RWPE2 (cell line): Measurements from ENCODE around the gene IL31RA.

Experiments
- ATAC-seq: fragments of 200-7000 bp; cut with Tn5 transposase; 3 replicates; pipeline ENCODE4 v1.9.1; 2021; ENCODE audit warnings: low read depth
- DNase-seq: peaks from one replicate; pipeline ENCODE4 v3.0.0-alpha.2; 2020; ENCODE audit warnings: low spot score
- H3K27ac ChIP-seq: fragments of 450-650 bp; 2 replicates; pipeline ENCODE4 v1.5.1; 2017; ENCODE audit warnings: mild to moderate bottlenecking; ENCODE audit not compliant: poor library complexity, severe bottlenecking
- H3K27me3 ChIP-seq: fragments of 250-450 bp; sonication (Bioruptor Pico); 2 replicates; pipeline ENCODE4 v1.5.1; 2021; ENCODE audit warnings: mild to moderate bottlenecking, moderate library complexity; ENCODE audit not compliant: insufficient read depth, poor library complexity, severe bottlenecking
- H3K36me3 ChIP-seq: fragments of 250-450 bp; sonication (Bioruptor Pico); 2 replicates; pipeline ENCODE4 v1.5.1; 2020; ENCODE audit warnings: low read depth, mild to moderate bottlenecking, moderate library complexity
- H3K4me1 ChIP-seq: fragments of 250-450 bp; sonication (Bioruptor Pico); 2 replicates; pipeline ENCODE4 v1.5.1; 2021; ENCODE audit warnings: mild to moderate bottlenecking, moderate library complexity; ENCODE audit not compliant: insufficient read depth, poor library complexity, severe bottlenecking
- H3K4me3 ChIP-seq: fragments of 250-450 bp; sonication (Bioruptor Pico); 2 replicates; pipeline ENCODE4 v1.5.1; 2021; ENCODE audit warnings: mild to moderate bottlenecking, moderate library complexity; ENCODE audit not compliant: severe bottlenecking
- H3K9me3 ChIP-seq: fragments of 250-450 bp; sonication (Bioruptor Pico); 2 replicates; pipeline ENCODE4 v1.5.1; 2021; ENCODE audit warnings: mild to moderate bottlenecking, moderate library complexity; ENCODE audit not compliant: severe bottlenecking
- TF ChIP-seq, protein P1 (sequence below): fragments of 450-650 bp; IDR thresholded peaks from one replicate; pipeline ENCODE4 v1.5.1; 2017; ENCODE audit warnings: mild to moderate bottlenecking, moderate library complexity; ENCODE audit not compliant: poor library complexity, severe bottlenecking

IL31RA gene

GRCh38 chr5:55897905-55898304, 46.7 kb downstream of the IL31RA start:
- no peaks in the 10 kb centered on the region for H3K36me3 ChIP-seq
- ATAC-seq = no peak

DNA sequence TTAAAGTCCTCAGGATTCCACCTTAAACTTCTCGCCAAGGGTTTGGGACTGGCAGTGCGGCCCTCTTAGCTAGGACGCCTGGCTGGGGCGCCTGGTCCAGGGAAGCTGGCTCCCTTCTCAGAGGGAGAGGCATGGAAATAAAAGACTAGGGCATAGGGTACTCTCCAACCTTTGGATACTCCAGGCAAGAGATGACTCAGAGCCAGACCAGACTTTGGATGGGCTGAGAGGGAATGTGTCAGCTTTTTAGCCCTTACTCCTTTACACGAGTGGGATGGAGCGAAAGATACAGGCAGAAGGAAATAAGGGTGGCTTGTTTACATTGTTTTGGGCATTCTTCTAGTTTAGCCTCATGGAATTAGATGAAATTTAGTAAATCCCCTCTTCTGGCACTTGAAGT, 48.2 kb downstream of the IL31RA start:
- TF ChIP-seq, protein P1, sequence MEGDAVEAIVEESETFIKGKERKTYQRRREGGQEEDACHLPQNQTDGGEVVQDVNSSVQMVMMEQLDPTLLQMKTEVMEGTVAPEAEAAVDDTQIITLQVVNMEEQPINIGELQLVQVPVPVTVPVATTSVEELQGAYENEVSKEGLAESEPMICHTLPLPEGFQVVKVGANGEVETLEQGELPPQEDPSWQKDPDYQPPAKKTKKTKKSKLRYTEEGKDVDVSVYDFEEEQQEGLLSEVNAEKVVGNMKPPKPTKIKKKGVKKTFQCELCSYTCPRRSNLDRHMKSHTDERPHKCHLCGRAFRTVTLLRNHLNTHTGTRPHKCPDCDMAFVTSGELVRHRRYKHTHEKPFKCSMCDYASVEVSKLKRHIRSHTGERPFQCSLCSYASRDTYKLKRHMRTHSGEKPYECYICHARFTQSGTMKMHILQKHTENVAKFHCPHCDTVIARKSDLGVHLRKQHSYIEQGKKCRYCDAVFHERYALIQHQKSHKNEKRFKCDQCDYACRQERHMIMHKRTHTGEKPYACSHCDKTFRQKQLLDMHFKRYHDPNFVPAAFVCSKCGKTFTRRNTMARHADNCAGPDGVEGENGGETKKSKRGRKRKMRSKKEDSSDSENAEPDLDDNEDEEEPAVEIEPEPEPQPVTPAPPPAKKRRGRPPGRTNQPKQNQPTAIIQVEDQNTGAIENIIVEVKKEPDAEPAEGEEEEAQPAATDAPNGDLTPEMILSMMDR = no peak
- Histone ChIP-seq H3K27me3 (no peaks in the 10 kb centered on the region), H3K27ac (no peak overlapping the region), H3K36me3 (no peaks in the 10 kb centered on the region), H3K4me3 (no peak overlapping the region), H3K4me1 (peaks cover 9% of the 10 kb centered on the region), H3K9me3 (no peaks in the 10 kb centered on the region)
- DNase-seq (no peak), ATAC-seq (peak; percentile 54; the same call in 1 of the 3 replicates)

More at GRCh38 chr5:55897905-55898304, 46.7 kb downstream of the IL31RA start:
- Histone ChIP-seq H3K4me3 (no peak overlapping the region), H3K4me1 (peaks cover 9% of the 10 kb centered on the region), H3K9me3 (no peaks in the 10 kb centered on the region), H3K27me3 (no peaks in the 10 kb centered on the region), H3K27ac (no peak overlapping the region)
- no peak for DNase-seq
- TF ChIP-seq, protein P1 = no peak

- Histone ChIP-seq H3K4me1 (peaks cover 9% of the 10 kb centered on the region), H3K9me3 (no peaks in the 10 kb centered on the region), H3K27me3 (no peaks in the 10 kb centered on the region), H3K4me3 (no peak overlapping the region), H3K36me3 (no peaks in the 10 kb centered on the region), H3K27ac (no peak overlapping the region)
- DNase-seq (no peak), ATAC-seq (no peak)
- TF ChIP-seq, protein P1 = no peak
These were observed 48.9 kb downstream of the IL31RA start for GRCh38 chr5:55900068-55900467.

GRCh38 chr5:55900776-55901175, 49.6 kb downstream of the IL31RA start:
- Histone ChIP-seq H3K4me1 (peaks cover 9% of the 10 kb centered on the region), H3K27ac (no peak overlapping the region), H3K9me3 (no peaks in the 10 kb centered on the region), H3K27me3 (no peaks in the 10 kb centered on the region), H3K4me3 (no peak overlapping the region), H3K36me3 (no peaks in the 10 kb centered on the region)
- DNase-seq (no peak), ATAC-seq (no peak)
- TF ChIP-seq, protein P1 = no peak

DNA sequence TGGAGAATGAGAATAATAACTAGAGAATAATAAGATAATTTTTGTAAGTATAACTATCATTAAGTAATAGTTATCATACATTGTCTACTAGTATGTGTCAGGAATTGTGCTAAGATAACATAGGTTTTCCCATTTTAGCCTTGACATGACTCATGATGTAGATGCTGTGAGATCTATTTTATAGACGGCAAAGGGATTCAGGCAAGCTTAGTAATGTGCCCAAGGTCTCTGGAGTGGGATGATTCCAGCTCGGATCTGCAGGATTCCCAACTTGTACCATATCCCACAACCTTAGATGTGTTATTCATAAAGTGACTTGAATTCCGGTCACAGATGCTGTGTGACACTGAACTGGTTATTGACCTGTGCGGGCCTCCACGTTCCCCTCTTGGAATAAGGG, 51.5 kb downstream of the IL31RA start:
- Histone ChIP-seq H3K4me3 (no peak overlapping the region), H3K36me3 (no peaks in the 10 kb centered on the region), H3K9me3 (no peaks in the 10 kb centered on the region), H3K27me3 (no peaks in the 10 kb centered on the region), H3K27ac (no peak overlapping the region), H3K4me1 (peaks cover 9% of the 10 kb centered on the region)
- ATAC-seq (peak; percentile 38; the same call in 1 of the 3 replicates), DNase-seq (no peak)
- TF ChIP-seq, protein P1 = no peak
